Measurements from ENCODE around the gene CROCC2. TPM values are rescaled to one million over a fixed set of nuclear protein-coding genes. Genes with fewer than 3 reads are reported as not detected.
A peak's percentile ranks its signal among the peaks of the same experiment; 100 is the strongest.

Gene CROCC2
- total and polyA plus RNA-seq, 2 of the 13 experiments (the other 11 are each of a cell fraction or from before 2014, with no cell fraction given), result not detected

DNA sequence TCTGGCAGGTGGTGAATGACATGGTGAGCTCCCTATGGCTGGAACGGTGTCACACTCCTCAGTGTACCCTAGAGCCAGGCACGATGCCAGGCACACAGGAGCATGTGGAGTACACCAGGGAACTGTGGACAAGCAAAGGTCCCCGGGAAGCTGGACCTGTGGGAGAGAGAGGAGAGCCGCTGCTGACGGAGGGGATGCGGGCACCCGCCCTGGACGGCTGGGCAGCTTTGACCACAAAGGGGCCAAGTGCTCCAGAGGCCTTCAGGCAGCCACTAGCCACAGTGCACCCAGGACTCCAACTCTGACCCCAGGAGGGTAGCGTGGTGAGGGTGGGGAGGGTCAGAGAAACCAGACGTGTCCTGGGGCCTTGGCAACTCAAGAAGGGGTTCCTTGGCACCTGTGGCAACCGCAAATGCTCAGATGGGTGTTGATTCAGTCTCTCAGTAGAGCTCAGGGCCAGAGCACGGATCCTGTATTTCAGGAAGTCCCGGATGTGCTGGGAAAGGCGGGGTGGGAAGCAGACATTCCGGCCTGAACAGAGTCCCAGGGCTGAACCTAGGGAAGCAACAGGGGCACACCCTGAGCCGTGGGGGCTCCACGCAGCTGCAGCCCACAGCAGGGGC lies 7.9 kb upstream of the CROCC2 start (continued):
- TF ChIP-seq, protein P1, sequence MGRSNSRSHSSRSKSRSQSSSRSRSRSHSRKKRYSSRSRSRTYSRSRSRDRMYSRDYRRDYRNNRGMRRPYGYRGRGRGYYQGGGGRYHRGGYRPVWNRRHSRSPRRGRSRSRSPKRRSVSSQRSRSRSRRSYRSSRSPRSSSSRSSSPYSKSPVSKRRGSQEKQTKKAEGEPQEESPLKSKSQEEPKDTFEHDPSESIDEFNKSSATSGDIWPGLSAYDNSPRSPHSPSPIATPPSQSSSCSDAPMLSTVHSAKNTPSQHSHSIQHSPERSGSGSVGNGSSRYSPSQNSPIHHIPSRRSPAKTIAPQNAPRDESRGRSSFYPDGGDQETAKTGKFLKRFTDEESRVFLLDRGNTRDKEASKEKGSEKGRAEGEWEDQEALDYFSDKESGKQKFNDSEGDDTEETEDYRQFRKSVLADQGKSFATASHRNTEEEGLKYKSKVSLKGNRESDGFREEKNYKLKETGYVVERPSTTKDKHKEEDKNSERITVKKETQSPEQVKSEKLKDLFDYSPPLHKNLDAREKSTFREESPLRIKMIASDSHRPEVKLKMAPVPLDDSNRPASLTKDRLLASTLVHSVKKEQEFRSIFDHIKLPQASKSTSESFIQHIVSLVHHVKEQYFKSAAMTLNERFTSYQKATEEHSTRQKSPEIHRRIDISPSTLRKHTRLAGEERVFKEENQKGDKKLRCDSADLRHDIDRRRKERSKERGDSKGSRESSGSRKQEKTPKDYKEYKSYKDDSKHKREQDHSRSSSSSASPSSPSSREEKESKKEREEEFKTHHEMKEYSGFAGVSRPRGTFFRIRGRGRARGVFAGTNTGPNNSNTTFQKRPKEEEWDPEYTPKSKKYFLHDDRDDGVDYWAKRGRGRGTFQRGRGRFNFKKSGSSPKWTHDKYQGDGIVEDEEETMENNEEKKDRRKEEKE (IDR thresholded peaks at IDR 0.05), result no peak
- TF ChIP-seq, protein P2, sequence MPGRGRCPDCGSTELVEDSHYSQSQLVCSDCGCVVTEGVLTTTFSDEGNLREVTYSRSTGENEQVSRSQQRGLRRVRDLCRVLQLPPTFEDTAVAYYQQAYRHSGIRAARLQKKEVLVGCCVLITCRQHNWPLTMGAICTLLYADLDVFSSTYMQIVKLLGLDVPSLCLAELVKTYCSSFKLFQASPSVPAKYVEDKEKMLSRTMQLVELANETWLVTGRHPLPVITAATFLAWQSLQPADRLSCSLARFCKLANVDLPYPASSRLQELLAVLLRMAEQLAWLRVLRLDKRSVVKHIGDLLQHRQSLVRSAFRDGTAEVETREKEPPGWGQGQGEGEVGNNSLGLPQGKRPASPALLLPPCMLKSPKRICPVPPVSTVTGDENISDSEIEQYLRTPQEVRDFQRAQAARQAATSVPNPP (CRISPR knock-in tag; IDR thresholded peaks at IDR 0.05), result no peak
- TF ChIP-seq NRL (CRISPR knock-in tag; IDR thresholded peaks at IDR 0.05; ENCODE audit: borderline replicate concordance) (peak; percentile 42; the same call in 1 of the 2 replicates), TBP (CRISPR knock-in tag; IDR thresholded peaks at IDR 0.05) (no peak), CHCHD3 (CRISPR knock-in tag; IDR thresholded peaks at IDR 0.05) (0 out of 2 replicates have a peak, but pooled peaks have one; percentile 43), PLRG1 (conservative IDR thresholded peaks at IDR 0.05) (no peak), ATF7-NPFF (CRISPR knock-in tag; IDR thresholded peaks at IDR 0.05; ENCODE audit: low read depth) (0 out of 2 replicates have a peak, but pooled peaks have one; percentile 22), GZF1 (CRISPR knock-in tag; IDR thresholded peaks at IDR 0.05) (no peak), MAFG (CRISPR knock-in tag; IDR thresholded peaks at IDR 0.05) (no peak), ZFP82 (CRISPR knock-in tag; IDR thresholded peaks at IDR 0.05; ENCODE audit: borderline replicate concordance) (no peak), ELF3 (CRISPR knock-in tag; IDR thresholded peaks at IDR 0.05) (no peak), SRF (IDR thresholded peaks at IDR 0.05; ENCODE audit: low read depth, low read length) (no peak), EED (CRISPR knock-in tag; IDR thresholded peaks at IDR 0.05) (no peak), SP5 (CRISPR knock-in tag; IDR thresholded peaks at IDR 0.05; ENCODE audit: borderline replicate concordance, low read depth) (no peak), HIVEP1 (CRISPR knock-in tag; IDR thresholded peaks at IDR 0.05) (no peak), HNF4G (IDR thresholded peaks at IDR 0.05; ENCODE audit: borderline replicate concordance, low read depth, low read length) (no peak), HNF4G (CRISPR knock-in tag; IDR thresholded peaks at IDR 0.05; ENCODE audit: borderline replicate concordance, low read depth) (no peak), ZNF563 (CRISPR knock-in tag; IDR thresholded peaks at IDR 0.05) (0 out of 2 replicates have a peak, but pooled peaks have one; percentile 8), ISL2 (CRISPR knock-in tag; IDR thresholded peaks at IDR 0.05) (no peak), HNRNPUL1 (IDR thresholded peaks at IDR 0.05; ENCODE audit: low read depth, low read length) (no peak), GABPA (IDR thresholded peaks at IDR 0.05; ENCODE audit: low read depth, low read length) (no peak), GABPA (CRISPR knock-in tag; IDR thresholded peaks at IDR 0.05; ENCODE audit: low read depth) (no peak), RFXANK (CRISPR knock-in tag; IDR thresholded peaks at IDR 0.05) (no peak), ZNF225 (CRISPR knock-in tag; IDR thresholded peaks at IDR 0.05) (0 out of 2 replicates have a peak, but pooled peaks have one; percentile 22)
- TF ChIP-seq, protein P3, sequence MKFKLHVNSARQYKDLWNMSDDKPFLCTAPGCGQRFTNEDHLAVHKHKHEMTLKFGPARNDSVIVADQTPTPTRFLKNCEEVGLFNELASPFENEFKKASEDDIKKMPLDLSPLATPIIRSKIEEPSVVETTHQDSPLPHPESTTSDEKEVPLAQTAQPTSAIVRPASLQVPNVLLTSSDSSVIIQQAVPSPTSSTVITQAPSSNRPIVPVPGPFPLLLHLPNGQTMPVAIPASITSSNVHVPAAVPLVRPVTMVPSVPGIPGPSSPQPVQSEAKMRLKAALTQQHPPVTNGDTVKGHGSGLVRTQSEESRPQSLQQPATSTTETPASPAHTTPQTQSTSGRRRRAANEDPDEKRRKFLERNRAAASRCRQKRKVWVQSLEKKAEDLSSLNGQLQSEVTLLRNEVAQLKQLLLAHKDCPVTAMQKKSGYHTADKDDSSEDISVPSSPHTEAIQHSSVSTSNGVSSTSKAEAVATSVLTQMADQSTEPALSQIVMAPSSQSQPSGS (CRISPR knock-in tag; IDR thresholded peaks at IDR 0.05), result no peak
- TF ChIP-seq, protein P4, sequence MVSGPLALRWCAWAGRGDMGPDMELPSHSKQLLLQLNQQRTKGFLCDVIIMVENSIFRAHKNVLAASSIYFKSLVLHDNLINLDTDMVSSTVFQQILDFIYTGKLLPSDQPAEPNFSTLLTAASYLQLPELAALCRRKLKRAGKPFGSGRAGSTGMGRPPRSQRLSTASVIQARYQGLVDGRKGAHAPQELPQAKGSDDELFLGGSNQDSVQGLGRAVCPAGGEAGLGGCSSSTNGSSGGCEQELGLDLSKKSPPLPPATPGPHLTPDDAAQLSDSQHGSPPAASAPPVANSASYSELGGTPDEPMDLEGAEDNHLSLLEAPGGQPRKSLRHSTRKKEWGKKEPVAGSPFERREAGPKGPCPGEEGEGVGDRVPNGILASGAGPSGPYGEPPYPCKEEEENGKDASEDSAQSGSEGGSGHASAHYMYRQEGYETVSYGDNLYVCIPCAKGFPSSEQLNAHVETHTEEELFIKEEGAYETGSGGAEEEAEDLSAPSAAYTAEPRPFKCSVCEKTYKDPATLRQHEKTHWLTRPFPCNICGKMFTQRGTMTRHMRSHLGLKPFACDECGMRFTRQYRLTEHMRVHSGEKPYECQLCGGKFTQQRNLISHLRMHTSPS (CRISPR knock-in tag; IDR thresholded peaks at IDR 0.05; ENCODE audit: low read depth), result 0 out of 2 replicates have a peak, but pooled peaks have one; percentile 17

Measured in HepG2 (cell line).